Measurements from ENCODE around the gene DCAF7. TPM values are rescaled to one million over a fixed set of nuclear protein-coding genes. Genes with fewer than 3 reads are reported as not detected.

DCAF7 gene
- polyA plus RNA-seq, 3 donors, result 104 to 115 (median 114) TPM

- DNase-seq (ENCODE audit: extremely low read depth in 1 of 11, low read depth in 9 of 11, low spot score in 4 of 11), result no peak
These were observed 31.0 kb upstream of the DCAF7 start for GRCh38 chr17:63519116-63519881.

- DNase-seq (ENCODE audit: extremely low read depth in 1 of 11, low read depth in 9 of 11, low spot score in 4 of 11), result peak in 2 of 11 donors; percentile 38 to 75
These were observed 30.1 kb upstream of the DCAF7 start for GRCh38 chr17:63519972-63520882.

- DNase-seq (ENCODE audit: extremely low read depth in 1 of 11, low read depth in 9 of 11, low spot score in 4 of 11), result no peak
These were observed 26.9 kb upstream of the DCAF7 start, which contains the start of gene KCNH6 for GRCh38 chr17:63523253-63523855. KCNH6 (plus strand) TSS chr17:63523358; CDS start chr17:63523414, 56 bp downstream.

- no peak for DNase-seq (ENCODE audit: extremely low read depth in 1 of 11, low read depth in 9 of 11, low spot score in 4 of 11)
These were observed 26.2 kb upstream of the DCAF7 start for GRCh38 chr17:63524051-63524450.

- no peak for DNase-seq (ENCODE audit: extremely low read depth in 1 of 11, low read depth in 9 of 11, low spot score in 4 of 11)
These were observed 24.9 kb upstream of the DCAF7 start for GRCh38 chr17:63525190-63525946.

- DNase-seq (ENCODE audit: extremely low read depth in 1 of 11, low read depth in 9 of 11, low spot score in 4 of 11), result no peak
These were observed 23.4 kb upstream of the DCAF7 start for GRCh38 chr17:63526861-63527260.

- DNase-seq (ENCODE audit: extremely low read depth in 1 of 11, low read depth in 9 of 11, low spot score in 4 of 11), result no peak
These were observed 22.1 kb upstream of the DCAF7 start for GRCh38 chr17:63528183-63528582.

- DNase-seq (ENCODE audit: extremely low read depth in 1 of 11, low read depth in 9 of 11, low spot score in 4 of 11), result no peak
These were observed 20.3 kb upstream of the DCAF7 start for GRCh38 chr17:63529711-63530556.

GRCh38 chr17:63530557-63531021, 19.7 kb upstream of the DCAF7 start:
- DNase-seq (ENCODE audit: extremely low read depth in 1 of 11, low read depth in 9 of 11, low spot score in 4 of 11), result no peak

- DNase-seq (ENCODE audit: extremely low read depth in 1 of 11, low read depth in 9 of 11, low spot score in 4 of 11), result no peak
These were observed 19.0 kb upstream of the DCAF7 start for GRCh38 chr17:63531022-63531965.

- no peak for DNase-seq (ENCODE audit: extremely low read depth in 1 of 11, low read depth in 9 of 11, low spot score in 4 of 11)
These were observed 16.7 kb upstream of the DCAF7 start for GRCh38 chr17:63533433-63534077.

- no peak for DNase-seq (ENCODE audit: extremely low read depth in 1 of 11, low read depth in 9 of 11, low spot score in 4 of 11)
These were observed 16.2 kb upstream of the DCAF7 start for GRCh38 chr17:63534078-63534570.

- no peak for DNase-seq (ENCODE audit: extremely low read depth in 1 of 11, low read depth in 9 of 11, low spot score in 4 of 11)
These were observed 15.3 kb upstream of the DCAF7 start for GRCh38 chr17:63534816-63535455.

- DNase-seq (ENCODE audit: extremely low read depth in 1 of 11, low read depth in 9 of 11, low spot score in 4 of 11), result no peak
These were observed 14.6 kb upstream of the DCAF7 start for GRCh38 chr17:63535640-63536039.

- no peak for DNase-seq (ENCODE audit: extremely low read depth in 1 of 11, low read depth in 9 of 11, low spot score in 4 of 11)
These were observed 13.3 kb upstream of the DCAF7 start for GRCh38 chr17:63537001-63537400.
